ENCODE results near the gene ADAMTS6.

Gene ADAMTS6

DNA sequence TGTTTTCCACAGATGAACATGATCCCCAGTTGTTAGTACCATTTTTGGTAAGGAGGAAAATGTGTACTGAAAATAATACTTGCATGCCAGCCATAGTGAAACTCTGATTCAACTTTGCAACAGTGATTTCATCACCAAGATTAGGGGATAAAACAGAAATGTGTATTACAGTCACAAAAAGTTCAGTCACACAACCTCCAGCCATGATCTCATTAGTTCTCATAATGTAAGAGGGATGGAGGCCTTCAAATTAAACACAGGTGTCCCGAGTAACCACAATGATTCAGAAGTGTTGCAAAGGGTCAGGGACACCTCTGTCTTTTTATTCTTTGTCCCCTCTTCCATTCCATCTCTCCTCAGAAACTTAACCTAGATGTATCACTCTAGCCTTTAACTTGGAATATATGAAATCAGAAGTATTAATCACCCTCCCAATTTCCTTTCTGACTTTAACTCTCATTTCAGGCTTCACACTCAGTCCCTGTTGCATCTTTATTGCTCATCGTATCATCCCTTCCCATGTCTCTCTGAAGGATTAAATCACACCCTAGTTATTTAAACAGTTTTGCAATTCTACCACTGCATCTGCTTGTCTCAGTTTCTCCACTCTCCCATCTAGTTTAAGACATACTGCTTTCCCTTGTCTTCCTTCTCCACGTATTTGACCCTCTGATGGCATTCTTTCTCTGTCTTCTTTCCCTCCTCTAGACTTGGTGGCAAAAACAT lies 291.2 kb downstream of the ADAMTS6 start:
- no peaks in the 10 kb centered on the region for H3K4me1 ChIP-seq (ENCODE audit: control insufficient read depth, insufficient read depth, low read length)
- no peak overlapping the region for H3K4me3 ChIP-seq (ENCODE audit: low read depth, low read length)
- ChIA-PET POLR2A (no interaction called here), CTCF (no interaction called here)
- H3K36me3 ChIP-seq (ENCODE audit: control insufficient read depth in 2 of 2, insufficient read depth in 1 of 2, low read length in 2 of 2): no peaks in the 10 kb centered on the region
- no peaks in the 10 kb centered on the region for H3K9me3 ChIP-seq (ENCODE audit: control insufficient read depth, insufficient read depth, low read depth, low read length)
- H3K27ac ChIP-seq (ENCODE audit: extremely low read depth, low read depth, low read length): no peak overlapping the region
- TF ChIP-seq ZBTB17 (tag by site-specific recombination; IDR thresholded peaks at IDR 0.05) (no peak), ZNF394 (tag by site-specific recombination; IDR thresholded peaks at IDR 0.05; ENCODE audit: borderline replicate concordance) (no peak), YY1 (tag by site-specific recombination; IDR thresholded peaks at IDR 0.05) (no peak), ZNF223 (tag by site-specific recombination; IDR thresholded peaks at IDR 0.05) (no peak), ZNF132 (tag by site-specific recombination; IDR thresholded peaks at IDR 0.05; ENCODE audit: borderline replicate concordance) (no peak)

- no peaks in the 10 kb centered on the region for H3K36me3 ChIP-seq (ENCODE audit: control insufficient read depth in 2 of 2, insufficient read depth in 1 of 2, low read length in 2 of 2)
- no peaks in the 10 kb centered on the region for H3K9me3 ChIP-seq (ENCODE audit: control insufficient read depth, insufficient read depth, low read depth, low read length)
- ChIA-PET CTCF (interaction anchor here (0.6 kb wide), 1 partner anchor 72 kb away, joined by 3 read pairs; no protein-coding TSS in a partner anchor), POLR2A (no interaction called here)
- no peak overlapping the region for H3K27ac ChIP-seq (ENCODE audit: extremely low read depth, low read depth, low read length)
- no peaks in the 10 kb centered on the region for H3K4me1 ChIP-seq (ENCODE audit: control insufficient read depth, insufficient read depth, low read length)
- H3K4me3 ChIP-seq (ENCODE audit: low read depth, low read length): no peak overlapping the region
- TF ChIP-seq ZNF223 (tag by site-specific recombination; IDR thresholded peaks at IDR 0.05) (no peak), AEBP2 (tag by site-specific recombination; IDR thresholded peaks at IDR 0.05; ENCODE audit: borderline replicate concordance) (no peak), REPIN1 (tag by site-specific recombination; IDR thresholded peaks at IDR 0.05; ENCODE audit: low read depth) (no peak), ZNF155 (tag by site-specific recombination; IDR thresholded peaks at IDR 0.05) (no peak), ZNF791 (tag by site-specific recombination; IDR thresholded peaks at IDR 0.05) (no peak), ZNF140 (tag by site-specific recombination; IDR thresholded peaks at IDR 0.05) (no peak), ZNF132 (tag by site-specific recombination; IDR thresholded peaks at IDR 0.05; ENCODE audit: borderline replicate concordance) (no peak), ZNF549 (tag by site-specific recombination; IDR thresholded peaks at IDR 0.05) (no peak), OSR2 (tag by site-specific recombination; IDR thresholded peaks at IDR 0.05) (no peak), ZNF561 (tag by site-specific recombination; IDR thresholded peaks at IDR 0.05; ENCODE audit: borderline replicate concordance) (no peak), ZNF600 (tag by site-specific recombination; IDR thresholded peaks at IDR 0.05) (no peak), ZBTB10 (tag by site-specific recombination; IDR thresholded peaks at IDR 0.05) (no peak), ZNF624 (tag by site-specific recombination; IDR thresholded peaks at IDR 0.05) (no peak), ZNF175 (tag by site-specific recombination; IDR thresholded peaks at IDR 0.05) (no peak), ZNF510 (tag by site-specific recombination; IDR thresholded peaks at IDR 0.05; ENCODE audit: insufficient replicate concordance) (no peak), OVOL3 (tag by site-specific recombination; IDR thresholded peaks at IDR 0.05) (no peak)
- TF ChIP-seq, protein P1, sequence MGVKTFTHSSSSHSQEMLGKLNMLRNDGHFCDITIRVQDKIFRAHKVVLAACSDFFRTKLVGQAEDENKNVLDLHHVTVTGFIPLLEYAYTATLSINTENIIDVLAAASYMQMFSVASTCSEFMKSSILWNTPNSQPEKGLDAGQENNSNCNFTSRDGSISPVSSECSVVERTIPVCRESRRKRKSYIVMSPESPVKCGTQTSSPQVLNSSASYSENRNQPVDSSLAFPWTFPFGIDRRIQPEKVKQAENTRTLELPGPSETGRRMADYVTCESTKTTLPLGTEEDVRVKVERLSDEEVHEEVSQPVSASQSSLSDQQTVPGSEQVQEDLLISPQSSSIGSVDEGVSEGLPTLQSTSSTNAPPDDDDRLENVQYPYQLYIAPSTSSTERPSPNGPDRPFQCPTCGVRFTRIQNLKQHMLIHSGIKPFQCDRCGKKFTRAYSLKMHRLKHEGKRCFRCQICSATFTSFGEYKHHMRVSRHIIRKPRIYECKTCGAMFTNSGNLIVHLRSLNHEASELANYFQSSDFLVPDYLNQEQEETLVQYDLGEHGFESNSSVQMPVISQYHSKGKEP (tag by site-specific recombination; IDR thresholded peaks at IDR 0.05): no peak
- TF ChIP-seq, protein P2, sequence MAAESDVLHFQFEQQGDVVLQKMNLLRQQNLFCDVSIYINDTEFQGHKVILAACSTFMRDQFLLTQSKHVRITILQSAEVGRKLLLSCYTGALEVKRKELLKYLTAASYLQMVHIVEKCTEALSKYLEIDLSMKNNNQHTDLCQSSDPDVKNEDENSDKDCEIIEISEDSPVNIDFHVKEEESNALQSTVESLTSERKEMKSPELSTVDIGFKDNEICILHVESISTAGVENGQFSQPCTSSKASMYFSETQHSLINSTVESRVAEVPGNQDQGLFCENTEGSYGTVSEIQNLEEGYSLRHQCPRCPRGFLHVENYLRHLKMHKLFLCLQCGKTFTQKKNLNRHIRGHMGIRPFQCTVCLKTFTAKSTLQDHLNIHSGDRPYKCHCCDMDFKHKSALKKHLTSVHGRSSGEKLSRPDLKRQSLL (tag by site-specific recombination; IDR thresholded peaks at IDR 0.05): no peak
- TF ChIP-seq, protein P3, sequence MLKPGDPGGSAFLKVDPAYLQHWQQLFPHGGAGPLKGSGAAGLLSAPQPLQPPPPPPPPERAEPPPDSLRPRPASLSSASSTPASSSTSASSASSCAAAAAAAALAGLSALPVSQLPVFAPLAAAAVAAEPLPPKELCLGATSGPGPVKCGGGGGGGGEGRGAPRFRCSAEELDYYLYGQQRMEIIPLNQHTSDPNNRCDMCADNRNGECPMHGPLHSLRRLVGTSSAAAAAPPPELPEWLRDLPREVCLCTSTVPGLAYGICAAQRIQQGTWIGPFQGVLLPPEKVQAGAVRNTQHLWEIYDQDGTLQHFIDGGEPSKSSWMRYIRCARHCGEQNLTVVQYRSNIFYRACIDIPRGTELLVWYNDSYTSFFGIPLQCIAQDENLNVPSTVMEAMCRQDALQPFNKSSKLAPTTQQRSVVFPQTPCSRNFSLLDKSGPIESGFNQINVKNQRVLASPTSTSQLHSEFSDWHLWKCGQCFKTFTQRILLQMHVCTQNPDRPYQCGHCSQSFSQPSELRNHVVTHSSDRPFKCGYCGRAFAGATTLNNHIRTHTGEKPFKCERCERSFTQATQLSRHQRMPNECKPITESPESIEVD (tag by site-specific recombination; IDR thresholded peaks at IDR 0.05): no peak
- TF ChIP-seq, protein P4, sequence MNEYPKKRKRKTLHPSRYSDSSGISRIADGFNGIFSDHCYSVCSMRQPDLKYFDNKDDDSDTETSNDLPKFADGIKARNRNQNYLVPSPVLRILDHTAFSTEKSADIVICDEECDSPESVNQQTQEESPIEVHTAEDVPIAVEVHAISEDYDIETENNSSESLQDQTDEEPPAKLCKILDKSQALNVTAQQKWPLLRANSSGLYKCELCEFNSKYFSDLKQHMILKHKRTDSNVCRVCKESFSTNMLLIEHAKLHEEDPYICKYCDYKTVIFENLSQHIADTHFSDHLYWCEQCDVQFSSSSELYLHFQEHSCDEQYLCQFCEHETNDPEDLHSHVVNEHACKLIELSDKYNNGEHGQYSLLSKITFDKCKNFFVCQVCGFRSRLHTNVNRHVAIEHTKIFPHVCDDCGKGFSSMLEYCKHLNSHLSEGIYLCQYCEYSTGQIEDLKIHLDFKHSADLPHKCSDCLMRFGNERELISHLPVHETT (tag by site-specific recombination; IDR thresholded peaks at IDR 0.05): no peak
These were observed 295.0 kb downstream of the ADAMTS6 start for GRCh38 chr5:65186646-65187227.

Data from HEK293 (cell line).